ENCODE results near the gene ANXA7.

DNA sequence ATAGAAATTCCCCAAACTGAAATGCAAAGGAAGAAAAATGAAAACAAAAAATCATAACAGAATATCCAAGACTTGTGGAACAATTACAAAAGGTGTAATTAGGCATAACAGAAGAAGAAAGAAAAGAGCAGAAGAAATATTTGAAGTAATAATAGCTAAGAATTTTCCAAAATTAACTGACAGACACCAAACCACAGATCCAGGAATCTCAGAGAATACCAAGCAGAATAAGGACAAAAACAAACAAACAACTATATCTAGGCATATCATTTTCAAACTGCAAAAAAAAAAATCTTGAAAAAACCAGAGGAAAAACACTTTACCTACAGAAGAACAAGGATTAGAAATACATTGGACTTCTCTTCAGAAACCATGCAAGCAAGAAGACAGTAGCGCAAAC, 80.7 kb downstream of the ANXA7 start:
- no peak for TF ChIP-seq POLR2A (IDR thresholded peaks at IDR 0.05)
- TF ChIP-seq, protein P1, sequence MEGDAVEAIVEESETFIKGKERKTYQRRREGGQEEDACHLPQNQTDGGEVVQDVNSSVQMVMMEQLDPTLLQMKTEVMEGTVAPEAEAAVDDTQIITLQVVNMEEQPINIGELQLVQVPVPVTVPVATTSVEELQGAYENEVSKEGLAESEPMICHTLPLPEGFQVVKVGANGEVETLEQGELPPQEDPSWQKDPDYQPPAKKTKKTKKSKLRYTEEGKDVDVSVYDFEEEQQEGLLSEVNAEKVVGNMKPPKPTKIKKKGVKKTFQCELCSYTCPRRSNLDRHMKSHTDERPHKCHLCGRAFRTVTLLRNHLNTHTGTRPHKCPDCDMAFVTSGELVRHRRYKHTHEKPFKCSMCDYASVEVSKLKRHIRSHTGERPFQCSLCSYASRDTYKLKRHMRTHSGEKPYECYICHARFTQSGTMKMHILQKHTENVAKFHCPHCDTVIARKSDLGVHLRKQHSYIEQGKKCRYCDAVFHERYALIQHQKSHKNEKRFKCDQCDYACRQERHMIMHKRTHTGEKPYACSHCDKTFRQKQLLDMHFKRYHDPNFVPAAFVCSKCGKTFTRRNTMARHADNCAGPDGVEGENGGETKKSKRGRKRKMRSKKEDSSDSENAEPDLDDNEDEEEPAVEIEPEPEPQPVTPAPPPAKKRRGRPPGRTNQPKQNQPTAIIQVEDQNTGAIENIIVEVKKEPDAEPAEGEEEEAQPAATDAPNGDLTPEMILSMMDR (IDR thresholded peaks at IDR 0.05) = no peak
